ENCODE measurements around the gene NDEL1.
"Not testable (repeated sequence)": the region's sequence is repeated elsewhere in the genome, so short reads cannot be mapped to it uniquely, and the experiment has no call there.

NDEL1 gene, protein sequence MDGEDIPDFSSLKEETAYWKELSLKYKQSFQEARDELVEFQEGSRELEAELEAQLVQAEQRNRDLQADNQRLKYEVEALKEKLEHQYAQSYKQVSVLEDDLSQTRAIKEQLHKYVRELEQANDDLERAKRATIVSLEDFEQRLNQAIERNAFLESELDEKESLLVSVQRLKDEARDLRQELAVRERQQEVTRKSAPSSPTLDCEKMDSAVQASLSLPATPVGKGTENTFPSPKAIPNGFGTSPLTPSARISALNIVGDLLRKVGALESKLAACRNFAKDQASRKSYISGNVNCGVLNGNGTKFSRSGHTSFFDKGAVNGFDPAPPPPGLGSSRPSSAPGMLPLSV

DNA sequence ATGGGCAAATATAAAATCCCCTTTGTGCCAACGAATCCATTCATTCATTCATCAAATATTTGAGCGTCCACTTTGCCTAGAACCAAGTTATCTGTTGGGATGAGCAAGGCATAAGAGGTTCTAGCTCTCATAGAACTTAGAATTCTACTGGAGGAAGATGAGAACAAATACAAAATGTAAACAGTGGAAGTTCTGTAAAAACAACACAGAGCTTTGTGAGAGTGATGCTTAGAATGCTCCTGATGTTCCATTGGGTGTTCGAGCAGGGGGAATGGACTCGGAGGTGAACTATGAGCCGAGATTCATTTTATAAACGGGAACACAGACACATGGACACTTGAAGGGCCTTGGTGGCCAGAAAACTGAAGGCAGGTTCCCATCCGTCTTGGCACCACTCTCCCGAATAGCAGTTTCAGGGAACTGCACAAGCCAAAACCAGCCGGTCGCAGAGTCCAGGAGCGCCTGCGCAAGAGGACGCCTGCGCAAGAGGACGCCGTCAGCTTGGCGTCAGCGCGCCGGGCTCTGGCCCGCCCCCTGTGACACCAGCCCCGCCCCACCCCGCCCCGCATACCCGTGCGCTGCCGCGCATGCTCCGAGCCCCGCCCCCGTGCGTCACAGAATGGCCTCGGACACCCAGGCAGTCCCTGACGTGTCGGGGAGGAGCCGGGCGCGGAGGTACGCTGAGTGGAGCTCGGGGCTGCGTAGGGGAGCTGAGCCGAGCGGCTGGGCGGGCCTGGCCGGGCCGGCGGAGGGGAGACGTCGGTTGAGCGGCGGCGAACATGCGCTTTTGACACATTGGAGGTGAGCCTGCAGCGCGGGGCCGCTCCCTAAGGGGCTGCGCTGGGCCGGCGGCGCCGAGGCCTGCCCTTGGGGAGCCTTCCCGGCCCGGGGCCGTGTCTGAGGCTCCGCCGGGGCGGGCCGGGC is at the start of gene NDEL1:
Gene NDEL1 (plus strand): TSS at position 640 of the 924 bp plus-strand sequence. CDS start 8,388 bp downstream, outside the sequence.
- peak; percentile 99 for DNase-seq

DNA sequence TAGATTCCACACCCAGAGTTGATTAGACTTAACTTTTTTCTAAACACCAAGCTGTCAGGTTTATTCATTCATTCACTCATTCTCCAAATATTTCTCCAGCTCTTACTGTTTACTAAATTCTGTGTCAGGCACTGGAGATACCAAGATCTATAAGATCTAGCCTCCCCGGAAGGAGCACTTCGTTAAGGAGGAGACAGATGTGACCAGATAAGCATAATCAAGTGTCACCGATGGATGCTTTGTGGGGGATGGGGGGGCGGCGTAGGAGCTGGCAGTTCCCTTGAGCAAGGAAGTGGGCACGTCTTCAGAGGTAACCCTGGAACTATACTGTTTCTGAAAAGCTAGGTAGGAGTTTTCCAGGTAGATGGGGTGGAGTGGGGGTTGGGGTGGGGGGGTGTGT is 48.8 kb upstream of the NDEL1 start:
- no peak for DNase-seq

DNA sequence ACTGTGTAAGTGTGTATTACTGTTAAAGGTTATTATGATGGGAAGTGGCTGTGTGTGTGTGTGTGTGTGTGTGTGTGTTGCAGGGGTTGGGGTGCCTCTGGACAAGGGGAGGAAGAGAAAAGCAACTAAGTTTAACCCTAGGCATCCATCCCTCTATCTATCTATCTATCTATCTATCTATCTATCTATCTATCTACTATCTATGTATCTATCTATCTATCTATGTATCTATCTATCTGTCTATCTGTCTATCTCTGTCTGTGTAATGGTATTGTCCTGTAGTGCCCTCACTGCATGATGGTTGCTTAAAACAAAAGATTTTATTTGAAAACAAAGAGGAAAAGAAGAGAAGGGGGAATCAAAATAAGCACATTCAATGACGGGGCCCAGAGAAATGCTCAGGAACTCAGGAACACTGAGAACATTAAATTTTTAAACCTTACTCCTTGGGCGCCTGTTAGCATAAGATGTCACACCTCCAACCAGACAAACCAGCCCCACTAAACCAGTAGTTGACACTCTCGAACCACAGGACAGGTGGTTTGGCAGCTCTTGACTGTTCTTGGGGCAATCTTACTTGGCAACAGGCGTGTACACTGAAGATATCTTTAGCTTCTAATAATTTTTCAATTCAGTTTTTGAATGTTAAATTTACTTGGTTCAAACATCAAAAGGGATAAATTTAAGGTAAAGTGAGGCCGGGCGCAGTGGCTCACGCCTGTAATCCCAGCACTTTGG is 47.6 kb upstream of the NDEL1 start:
- DNase-seq = no peak

DNA sequence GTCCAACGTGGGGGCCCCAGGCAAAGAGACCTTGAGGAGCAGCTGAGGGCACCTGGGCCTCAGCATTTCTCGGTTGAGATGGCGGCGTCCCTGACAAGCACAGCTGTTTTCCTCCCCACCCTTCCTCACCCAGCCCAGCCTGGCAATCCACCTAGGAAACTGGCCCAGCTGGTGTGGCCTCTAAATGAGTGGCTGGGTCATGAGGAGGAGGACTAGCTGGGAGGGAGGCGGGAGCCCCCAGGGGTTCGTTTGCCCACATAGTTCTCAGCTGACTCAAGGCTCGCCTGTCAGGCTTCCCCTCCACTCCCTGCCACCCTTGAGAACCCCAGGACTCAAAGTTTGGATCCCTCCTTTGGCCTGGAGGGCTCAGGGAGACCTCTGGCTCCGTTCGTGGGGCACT is 44.0 kb upstream of the NDEL1 start:
- DNase-seq = no peak

DNA sequence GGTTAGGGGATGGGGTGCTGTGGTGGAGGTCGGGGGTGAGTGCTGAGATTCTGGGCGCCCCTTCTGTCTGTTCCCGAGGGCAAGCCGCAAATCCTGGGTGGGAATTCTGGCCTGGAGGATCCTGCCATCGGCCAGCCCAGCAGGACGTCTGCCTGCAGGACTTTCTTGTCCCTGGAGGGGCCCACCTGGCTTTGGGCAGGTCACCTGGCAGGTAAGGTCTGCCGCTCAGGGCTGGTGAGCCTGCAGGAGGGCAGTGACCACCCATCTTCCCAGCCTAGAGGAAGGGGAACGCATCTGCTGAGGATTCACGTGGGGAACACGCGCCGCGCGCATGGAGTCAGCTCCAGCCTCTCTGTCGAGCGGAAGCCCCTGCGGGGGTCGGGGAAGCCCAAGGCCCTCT is 43.4 kb upstream of the NDEL1 start:
- no peak for DNase-seq

DNA sequence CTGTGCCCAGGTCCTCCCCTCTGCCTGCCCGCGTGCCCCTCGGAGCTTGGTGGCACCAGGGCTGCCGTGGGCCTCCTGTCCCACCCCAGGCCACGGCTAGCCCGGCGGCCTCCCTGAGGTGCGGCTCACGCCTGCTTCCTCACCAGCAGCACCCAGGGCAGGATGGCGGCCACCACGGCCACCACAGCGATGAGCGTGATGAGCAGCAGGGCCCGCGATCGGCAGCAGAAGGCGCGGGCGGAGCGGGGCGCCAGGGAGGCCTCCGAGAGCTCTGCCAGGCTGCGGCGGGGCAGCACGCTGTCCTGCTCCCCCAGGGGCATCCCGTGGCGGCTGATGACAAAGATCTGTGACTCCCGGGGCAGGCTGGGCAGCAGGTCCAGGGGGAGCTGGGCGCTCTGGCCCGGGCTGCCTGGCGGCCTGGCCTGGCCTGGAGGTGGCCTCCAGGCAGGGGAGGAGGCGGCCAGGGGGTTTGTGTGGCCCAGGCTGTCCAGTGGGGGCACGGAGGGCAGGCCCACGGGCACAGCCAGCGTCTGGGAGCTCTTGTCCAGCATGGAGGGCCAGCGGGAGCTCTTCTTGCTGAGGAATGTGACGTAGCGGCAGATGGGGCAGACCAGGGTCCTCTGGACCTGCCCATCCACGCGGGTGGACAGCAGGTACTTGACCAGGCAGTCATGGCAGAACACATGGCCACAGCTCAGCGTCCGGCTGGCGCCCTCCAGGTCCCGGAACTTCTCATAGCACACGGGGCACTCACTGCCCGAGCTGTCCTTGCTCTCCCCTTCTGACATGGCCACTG is 42.8 kb upstream of the NDEL1 start:
- no peak for DNase-seq

DNA sequence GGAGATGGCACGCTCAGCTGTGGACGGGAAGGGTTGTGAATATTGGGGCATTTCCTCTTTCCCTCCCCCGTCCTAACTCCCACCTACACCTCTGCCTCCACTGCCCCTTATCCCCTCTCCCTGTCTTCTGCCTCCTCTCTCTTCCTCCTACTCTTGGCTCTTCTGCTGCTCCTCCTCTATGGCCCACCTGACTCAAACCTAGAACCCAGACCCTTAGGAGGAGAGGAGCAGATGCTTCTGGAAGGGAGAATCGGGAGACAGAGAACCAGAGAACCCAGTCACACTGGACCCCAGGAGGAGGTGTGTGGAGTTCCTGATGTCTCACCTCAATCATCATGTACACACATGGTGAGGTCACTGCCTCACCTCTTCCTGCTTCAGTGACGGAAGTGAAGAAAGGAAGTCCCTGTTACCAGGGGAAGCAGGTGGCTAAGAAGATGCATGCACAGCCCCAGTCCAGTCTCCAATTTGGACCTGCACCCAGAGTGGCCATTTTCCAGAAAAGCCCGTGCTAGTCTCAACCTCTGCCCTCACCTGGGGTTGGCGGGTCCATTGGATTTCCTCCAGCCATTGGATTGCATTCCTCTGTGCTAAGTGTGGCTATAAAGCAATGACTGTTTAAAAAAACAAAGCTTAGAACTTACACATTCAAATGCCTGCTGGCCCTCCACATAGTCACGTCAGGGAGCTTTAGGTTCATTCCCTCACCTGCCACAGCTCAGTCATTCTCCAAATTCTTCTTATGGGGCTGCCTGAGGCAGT is 42.0 kb upstream of the NDEL1 start:
- DNase-seq = peak; percentile 37

DNA sequence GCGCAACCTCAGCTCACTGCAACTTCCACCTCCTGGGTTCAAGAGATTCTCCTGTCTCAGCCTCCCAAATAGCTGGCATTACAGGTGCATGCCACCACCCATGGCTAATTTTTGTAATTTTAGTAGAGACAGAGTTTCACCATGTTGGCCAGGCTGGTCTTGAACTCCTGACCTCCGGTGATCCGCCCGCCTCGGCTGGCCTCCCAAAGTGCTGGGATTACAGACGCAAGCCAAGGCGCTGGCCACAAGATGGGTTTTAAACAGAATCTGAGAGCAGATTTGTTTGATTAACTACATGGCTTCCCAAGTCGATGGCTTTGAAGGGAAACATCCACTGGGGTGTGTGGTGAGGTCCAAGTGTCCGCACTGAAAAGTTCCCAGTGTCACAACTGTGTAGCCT is 41.2 kb upstream of the NDEL1 start:
- DNase-seq = not testable (repeated sequence)

DNA sequence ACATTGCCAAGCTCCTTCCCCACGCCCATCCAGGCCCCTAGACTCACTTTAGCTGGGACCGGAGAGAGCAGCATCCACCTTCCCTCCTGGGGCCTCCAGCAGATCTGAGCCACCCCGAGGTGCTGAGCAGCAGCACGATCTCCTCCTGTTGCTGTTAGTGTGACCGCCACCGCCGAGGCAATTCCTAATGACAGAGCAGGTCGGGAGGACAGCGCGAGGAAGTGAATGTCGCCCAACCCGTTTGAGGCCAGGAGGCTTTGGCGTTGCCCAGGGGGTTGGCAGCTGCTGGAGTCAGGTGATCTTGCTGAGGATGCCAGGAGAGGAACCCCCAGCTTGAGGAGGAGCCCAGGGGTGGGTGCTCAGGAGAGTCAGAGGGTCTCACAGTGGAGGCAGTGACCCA is 38.0 kb upstream of the NDEL1 start, which contains the start of gene RNF222:
Gene RNF222 (minus strand): TSS at position 192 of the 400 bp plus-strand sequence. CDS start 4,366 bp downstream, outside the sequence.
- no peak for DNase-seq

DNA sequence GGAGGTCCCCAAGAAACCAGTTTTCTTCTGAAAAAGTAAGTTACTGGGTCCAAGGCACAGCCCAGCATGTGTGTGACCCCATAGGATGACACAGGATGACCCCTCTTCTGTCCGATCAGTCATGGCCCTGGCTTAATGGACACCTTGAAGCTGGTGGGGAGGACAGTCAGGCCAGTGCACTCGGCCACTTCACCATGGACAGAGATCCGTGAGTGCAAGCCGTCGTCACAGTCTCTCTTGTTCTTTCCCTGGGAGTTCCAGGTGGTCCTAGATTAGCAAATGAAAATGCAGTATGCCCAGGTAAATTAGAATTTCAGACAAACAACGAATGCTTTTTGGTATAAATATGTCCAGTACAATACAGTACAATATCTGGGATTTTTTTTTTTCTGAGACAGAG is 36.7 kb upstream of the NDEL1 start:
- no peak for DNase-seq

DNA sequence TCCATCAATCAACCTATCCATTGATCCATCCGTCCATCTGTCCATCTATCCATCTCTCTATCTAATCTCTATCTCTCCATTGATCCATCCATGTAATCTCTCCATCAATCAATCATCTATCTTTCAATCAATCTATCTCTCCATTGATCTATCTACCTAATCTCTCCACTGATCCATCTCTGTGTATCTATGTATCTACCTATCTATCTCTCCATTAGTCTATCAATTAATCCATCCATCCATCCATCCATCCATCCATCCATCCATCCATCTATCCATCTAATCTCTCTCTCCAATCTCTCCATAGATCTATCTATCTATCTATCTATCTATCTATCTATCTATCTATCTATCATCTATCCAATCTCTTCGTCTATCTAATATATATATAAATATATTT is 34.6 kb upstream of the NDEL1 start:
- no peak for DNase-seq

DNA sequence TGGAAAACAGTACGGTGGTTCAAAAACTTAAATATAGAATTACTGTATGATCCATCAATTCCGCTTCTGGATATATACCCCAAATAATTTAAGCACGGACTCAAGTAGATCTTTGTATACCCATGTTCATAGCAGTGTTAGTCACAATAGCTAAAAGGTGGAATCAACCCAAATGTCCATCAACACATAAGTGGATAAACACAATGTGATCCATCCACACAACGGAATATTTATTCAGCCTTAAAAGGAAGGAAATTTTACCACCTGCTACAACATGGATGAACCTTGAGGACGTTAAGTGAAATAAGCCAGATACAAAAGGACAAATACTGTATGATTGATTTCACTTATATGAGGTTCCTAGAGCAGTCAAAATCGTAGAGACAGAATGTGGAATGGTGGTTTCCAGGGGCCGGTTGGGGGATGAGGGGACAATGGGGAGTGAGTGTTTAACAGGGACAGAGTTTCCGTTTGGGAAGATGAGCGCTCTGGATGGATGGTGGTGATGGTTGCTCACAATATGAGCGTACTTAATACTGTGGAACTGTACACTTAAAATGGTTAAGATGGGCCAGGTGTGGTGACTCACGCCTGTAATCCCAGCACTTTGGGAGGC is 32.7 kb upstream of the NDEL1 start:
- DNase-seq = no peak

DNA sequence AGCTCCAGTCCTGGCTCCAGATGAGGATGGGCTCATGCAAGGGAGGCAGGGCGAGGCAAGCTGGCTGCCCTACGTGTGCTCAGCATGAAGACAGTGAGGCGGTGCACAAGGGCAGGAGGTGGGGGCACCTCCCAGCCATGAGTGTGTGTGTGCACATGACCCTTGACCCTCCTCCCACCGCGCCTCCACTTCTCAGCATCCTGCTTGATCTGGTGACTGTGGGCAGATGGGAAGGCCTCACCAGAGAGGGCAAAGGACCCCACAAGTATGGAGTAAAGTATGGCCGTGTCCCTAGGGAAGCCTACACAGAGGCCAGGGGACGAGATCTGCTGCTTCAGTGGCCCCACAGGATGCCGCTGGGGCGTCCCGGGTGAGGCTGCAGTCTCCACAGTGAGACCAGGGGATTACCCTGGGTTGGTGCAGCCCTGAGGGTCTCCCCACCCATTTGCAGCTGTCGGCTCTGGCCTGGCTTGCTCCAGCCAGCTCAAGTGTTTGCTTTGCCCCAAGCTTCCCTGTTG is 30.1 kb upstream of the NDEL1 start:
- no peak for DNase-seq

DNA sequence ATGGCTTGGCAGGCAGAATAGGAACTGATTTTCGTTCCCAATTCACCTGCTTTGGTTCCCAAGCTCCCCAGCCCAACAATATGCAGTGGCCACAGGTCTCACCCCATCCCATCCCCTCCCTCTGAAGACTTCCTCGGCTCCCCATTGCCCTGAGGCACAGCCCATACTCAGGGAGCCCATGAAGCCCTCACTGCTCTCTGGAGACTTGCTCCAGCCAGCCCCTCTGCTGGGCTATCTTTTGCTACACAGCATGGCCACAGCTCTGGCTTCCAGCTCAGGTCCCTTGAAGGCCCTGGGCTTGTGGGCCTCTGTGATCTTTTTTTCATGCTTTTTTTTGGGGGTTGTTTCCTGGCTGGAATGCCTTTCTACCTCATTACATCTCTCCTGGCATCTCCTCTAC is 29.5 kb upstream of the NDEL1 start:
- no peak for DNase-seq

DNA sequence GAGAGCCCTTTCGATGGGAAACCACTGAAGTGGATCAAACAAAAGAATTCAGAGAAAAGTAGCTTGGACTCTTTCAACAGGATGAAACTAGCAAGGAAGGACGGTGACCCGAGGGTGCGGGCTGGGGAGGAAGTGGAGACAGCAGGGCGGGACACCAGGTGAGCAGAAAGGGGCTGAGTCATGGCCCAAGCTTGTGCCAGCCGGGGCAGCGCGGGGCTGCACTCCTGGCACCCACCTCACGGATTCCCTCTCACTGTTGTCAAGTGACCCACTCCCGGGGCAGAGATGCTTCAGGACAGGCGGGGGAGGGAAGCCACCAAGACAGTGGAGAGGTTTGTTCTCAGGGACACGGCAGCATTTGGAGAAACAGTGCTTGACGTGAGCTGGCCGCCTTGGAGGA is 27.3 kb upstream of the NDEL1 start:
- no peak for DNase-seq

DNA sequence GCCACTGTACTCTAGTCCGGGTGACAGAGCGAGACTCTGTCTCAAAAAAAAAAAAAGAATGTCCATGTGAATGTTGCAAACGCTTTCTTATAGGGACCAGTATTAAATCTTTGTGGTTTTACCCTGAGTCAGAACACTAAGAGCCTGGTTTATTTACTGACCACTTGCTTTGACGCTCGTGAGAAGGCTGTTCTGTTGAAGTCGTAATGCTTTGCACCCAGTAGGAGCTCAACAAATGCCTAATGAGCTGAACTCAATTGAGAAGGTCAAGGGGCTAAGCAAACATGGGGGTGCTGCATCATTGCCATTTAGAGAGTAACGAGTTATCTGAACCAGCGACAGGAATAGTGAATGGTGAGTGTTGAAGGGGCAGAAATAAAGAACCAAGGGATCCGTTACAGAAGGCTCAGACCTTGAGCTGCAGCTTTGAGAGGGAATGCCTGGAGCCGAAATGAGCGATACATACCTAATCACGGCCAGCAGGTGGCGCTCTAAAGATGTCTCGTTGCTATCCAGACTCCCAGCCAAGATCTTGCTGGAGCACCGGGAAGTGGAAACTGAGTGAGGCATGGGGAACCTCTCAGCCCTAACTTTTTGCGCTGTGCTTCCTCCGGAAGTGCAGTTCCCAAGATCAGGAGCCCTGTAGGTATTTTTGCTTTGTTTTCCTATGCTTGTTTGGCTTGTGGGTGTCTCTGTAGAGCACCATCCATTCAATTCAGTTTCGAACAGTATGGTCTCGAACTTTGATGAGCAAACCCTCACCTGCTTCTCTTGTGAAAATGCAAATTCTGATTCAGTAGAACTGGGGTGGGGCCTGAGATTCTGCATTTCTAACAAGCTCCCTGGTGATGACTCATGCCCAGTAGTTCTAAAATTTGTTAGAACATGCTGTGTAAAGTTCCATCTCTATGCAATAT is 25.5 kb upstream of the NDEL1 start:
- DNase-seq = peak; percentile 71

DNA sequence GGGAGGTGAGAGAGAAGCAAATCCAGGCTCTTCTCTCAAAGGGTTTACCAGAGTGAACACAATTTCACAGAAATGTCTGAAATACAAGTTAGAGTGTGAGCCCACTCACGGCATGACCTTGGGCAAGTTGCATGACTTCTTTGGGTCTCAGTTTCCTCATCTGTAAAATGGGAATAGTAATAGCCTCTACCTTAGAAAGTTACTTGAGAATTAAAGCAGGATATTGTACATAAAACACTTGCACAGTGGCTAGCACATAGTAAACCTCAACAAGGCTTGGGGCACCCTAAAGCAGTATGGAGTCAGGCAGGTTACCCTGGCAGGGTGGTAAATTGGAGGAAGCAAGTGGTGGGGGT is 24.8 kb upstream of the NDEL1 start:
- DNase-seq = no peak

DNA sequence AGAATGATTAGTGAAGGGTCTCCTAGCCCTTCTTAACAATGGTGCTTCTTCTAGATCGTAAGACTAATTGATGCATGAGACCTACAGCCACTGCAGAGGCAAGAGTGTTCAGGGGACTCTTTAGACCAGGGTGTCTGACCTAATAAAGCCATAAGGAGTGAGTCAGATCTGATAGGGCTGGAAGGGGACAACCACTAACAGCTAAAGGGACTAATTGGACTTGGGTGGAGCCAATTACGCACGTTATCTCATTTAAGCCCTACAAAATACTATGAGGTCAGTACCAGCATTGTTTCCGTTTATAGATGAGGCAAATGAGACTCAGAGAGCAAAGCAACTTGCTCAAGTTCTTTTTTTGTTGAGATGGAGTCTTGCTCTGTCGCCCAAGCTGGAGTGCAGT is 23.6 kb upstream of the NDEL1 start:
- DNase-seq = no peak

DNA sequence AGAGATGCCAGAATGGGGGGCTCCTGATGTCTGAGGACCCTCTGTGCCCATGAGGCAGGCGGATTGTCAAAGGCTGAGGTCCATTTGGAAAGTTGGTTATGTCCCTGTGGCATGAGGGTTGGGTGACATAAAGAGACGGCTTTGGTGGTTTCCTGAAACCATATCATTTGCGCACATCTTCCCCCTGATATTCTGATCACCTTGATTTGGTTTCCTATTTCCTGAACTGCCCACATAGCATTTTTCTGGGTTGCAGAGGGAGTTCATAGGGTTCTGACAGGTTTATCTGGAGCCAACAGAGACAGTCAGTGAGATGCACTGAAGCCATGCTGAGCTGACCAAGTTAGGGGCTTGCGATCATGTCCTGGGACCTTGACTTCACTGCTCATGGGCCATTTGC is 22.4 kb upstream of the NDEL1 start:
- DNase-seq = no peak

DNA sequence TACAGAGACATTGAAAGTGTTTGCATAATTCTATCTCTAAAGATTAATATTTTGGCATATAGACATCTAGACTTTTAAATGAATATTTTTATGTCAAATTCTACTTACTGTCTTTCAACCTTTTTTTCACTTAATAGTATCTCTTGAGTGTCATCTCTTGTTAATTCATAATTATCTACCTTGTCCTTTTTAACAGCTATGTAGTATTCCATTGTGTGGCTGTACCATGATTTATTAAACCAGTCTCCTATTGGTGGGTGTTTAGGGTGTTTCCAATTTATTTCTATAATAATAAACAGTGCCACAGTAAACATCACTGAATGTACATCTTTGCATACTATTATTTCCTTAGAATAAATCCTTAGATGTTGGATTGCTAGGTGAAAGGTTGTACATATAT is 21.7 kb upstream of the NDEL1 start:
- DNase-seq = no peak

All from stimulated activated CD4-positive, alpha-beta T cell treated with anti-CD3 and anti-CD28 coated beads, Interleukin-1b, Interleukin-23, amount 100 ng/mL, for 48 hours (primary cell).